Mesenchymal stem cell (in vitro differentiated cells and primary cell): ENCODE measurements around the gene CATSPERD.

Source experiments
- DNase-seq: peaks from one replicate; pipeline ENCODE4 v3.0.0-alpha.2; 2013
- H2AFZ ChIP-seq: one replicate; pipeline ENCODE4 v1.6.1; 2013; ENCODE audit warnings: low read depth, mild to moderate bottlenecking, control low read depth, inconsistent platforms, low read length, moderate library complexity
- H2AK5ac ChIP-seq: 2 replicates; pipeline ENCODE4 v1.6.1; 2013; ENCODE audit warnings: low read length, moderate library complexity, mild to moderate bottlenecking, inconsistent platforms; ENCODE audit not compliant: severe bottlenecking
- H2BK120ac ChIP-seq: one replicate; pipeline ENCODE4 v1.6.1; 2013; ENCODE audit warnings: low read depth, mild to moderate bottlenecking, inconsistent platforms, low read length, moderate library complexity
- H2BK12ac ChIP-seq, 2 experiments: one replicate each; pipeline ENCODE4 v1.6.1; 2013; ENCODE audit warnings: inconsistent platforms in 2 of 2, low read length in 2 of 2, mild to moderate bottlenecking in 2 of 2, moderate library complexity in 2 of 2, control low read depth in 1 of 2
- H2BK15ac ChIP-seq: one replicate; pipeline ENCODE4 v1.6.1; 2013; ENCODE audit warnings: mild to moderate bottlenecking, low read depth, inconsistent platforms; ENCODE audit not compliant: poor library complexity, severe bottlenecking
- H2BK5ac ChIP-seq: 2 replicates; pipeline ENCODE4 v1.6.1; 2013; ENCODE audit warnings: low read depth, mild to moderate bottlenecking, low read length, control low read depth, inconsistent platforms; ENCODE audit not compliant: poor library complexity, severe bottlenecking
- H3K14ac ChIP-seq, 2 experiments: one replicate each; pipeline ENCODE4 v1.6.1; 2013; ENCODE audit warnings: inconsistent platforms in 2 of 2, low read length in 2 of 2, control low read depth in 1 of 2, mild to moderate bottlenecking in 1 of 2, moderate library complexity in 1 of 2
- H3K18ac ChIP-seq, 2 experiments: one replicate each; pipeline ENCODE4 v1.6.1; 2013; ENCODE audit warnings: inconsistent platforms in 2 of 2, low read length in 2 of 2, control low read depth in 1 of 2, low read depth in 1 of 2, mild to moderate bottlenecking in 1 of 2
- H3K23ac ChIP-seq, 2 experiments: one replicate each; pipeline ENCODE4 v1.6.1; 2013; ENCODE audit warnings: inconsistent platforms in 2 of 2, low read length in 2 of 2, mild to moderate bottlenecking in 2 of 2, moderate library complexity in 2 of 2, control low read depth in 1 of 2
- H3K27ac ChIP-seq: 2 replicates; pipeline ENCODE4 v1.5.1; 2013; ENCODE audit warnings: mild to moderate bottlenecking, moderate library complexity, low read length, control low read depth, inconsistent platforms; ENCODE audit not compliant: poor library complexity, severe bottlenecking
- H3K27me3 ChIP-seq, 2 experiments: 2 replicates each; pipeline versions ENCODE4 v1.6.1 to v1.7.0; 2013; ENCODE audit warnings: low read length in 2 of 2, mild to moderate bottlenecking in 2 of 2, moderate library complexity in 2 of 2, control low read depth in 1 of 2, inconsistent platforms in 1 of 2; ENCODE audit not compliant: control insufficient read depth in 1 of 2, insufficient read depth in 1 of 2
- H3K36me3 ChIP-seq, 2 experiments: 2 replicates each; pipeline versions ENCODE4 v1.6.1 to v1.7.0; 2013; ENCODE audit warnings: low read length in 2 of 2, control low read depth in 1 of 2, inconsistent platforms in 1 of 2, low read depth in 1 of 2, mild to moderate bottlenecking in 1 of 2; ENCODE audit not compliant: insufficient read depth in 2 of 2, control insufficient read depth in 1 of 2
- H3K4ac ChIP-seq, 2 experiments: one replicate each; pipeline ENCODE4 v1.6.1; 2013; ENCODE audit warnings: inconsistent platforms in 2 of 2, low read length in 2 of 2, mild to moderate bottlenecking in 2 of 2, moderate library complexity in 2 of 2, control low read depth in 1 of 2, low read depth in 1 of 2
- H3K4me1 ChIP-seq: 2 replicates; pipeline ENCODE4 v1.6.1; 2013; ENCODE audit warnings: low read depth, low read length, control low read depth; ENCODE audit not compliant: control insufficient read depth, insufficient read depth
- H3K4me2 ChIP-seq: 2 replicates; pipeline ENCODE4 v1.6.1; 2013; ENCODE audit warnings: low read length, mild to moderate bottlenecking, inconsistent platforms; ENCODE audit not compliant: poor library complexity, severe bottlenecking
- H3K4me3 ChIP-seq, 2 experiments: 2 replicates each; pipeline versions ENCODE4 v1.5.1 to v1.7.0; 2013; ENCODE audit warnings: low read length in 2 of 2, mild to moderate bottlenecking in 2 of 2, control low read depth in 1 of 2, low read depth in 1 of 2; ENCODE audit not compliant: insufficient read depth in 1 of 2
- H3K79me1 ChIP-seq: replicated peaks from 2 replicates; pipeline ENCODE4 v1.6.1; 2013; ENCODE audit warnings: mild to moderate bottlenecking, control low read depth, low read length, inconsistent platforms; ENCODE audit not compliant: poor library complexity, severe bottlenecking
- H3K9ac ChIP-seq: 2 replicates; pipeline ENCODE4 v1.7.0; 2013; ENCODE audit warnings: mild to moderate bottlenecking, low read length, moderate library complexity
- H3K9me3 ChIP-seq: 2 replicates; pipeline ENCODE4 v1.7.0; 2013; ENCODE audit warnings: mild to moderate bottlenecking, low read length; ENCODE audit not compliant: control insufficient read depth
- H4K8ac ChIP-seq: one replicate; pipeline ENCODE4 v1.6.1; 2013; ENCODE audit warnings: inconsistent platforms, mild to moderate bottlenecking, low read length, moderate library complexity
- H4K91ac ChIP-seq: one replicate; pipeline ENCODE4 v1.6.1; 2013; ENCODE audit warnings: mild to moderate bottlenecking, low read length, inconsistent platforms
- WGBS: methylation state at CpG from one replicate; pipeline ENCODE4 v1.1.7; 2013; ENCODE audit warnings: mixed read lengths; 5-methylcytosine and 5-hydroxymethylcytosine counted together

Gene CATSPERD

GRCh38 chr19:5795382-5795919 lies 75.0 kb downstream of the CATSPERD start:
- WGBS, result 93% methylated on average over 6 of the region's 7 CpGs
- Histone ChIP-seq H2AFZ (no peak overlapping the region), H2AK5ac (no peak overlapping the region), H3K18ac (no peak overlapping the region), H3K79me1 (no peaks in the 10 kb centered on the region), H3K36me3 (no peaks in the 10 kb centered on the region), H2BK15ac (no peak overlapping the region), H2BK120ac (no peak overlapping the region), H2BK12ac (no peak overlapping the region), H3K23ac (no peak overlapping the region), H3K9ac (no peak overlapping the region), H2BK5ac (no peak overlapping the region), H3K14ac (no peak overlapping the region), H4K8ac (no peak overlapping the region), H3K4me1 (no peaks in the 10 kb centered on the region), H3K4me3 (no peak overlapping the region), H3K9me3 (no peaks in the 10 kb centered on the region), H3K4ac (no peak overlapping the region), H3K27ac (no peak overlapping the region), H3K4me2 (no peak overlapping the region), H4K91ac (no peak overlapping the region), H3K27me3 (peaks cover 0 to 16% of the 10 kb centered on the region in 2 experiments)
- no peak for DNase-seq

- no peak overlapping the region for H2BK15ac ChIP-seq
- peaks cover 2% of the 10 kb centered on the region for H3K4me1 ChIP-seq
- no peak overlapping the region for H4K8ac ChIP-seq
- no peak overlapping the region for H3K4me2 ChIP-seq
- H3K23ac ChIP-seq, result no peak overlapping the region
- H2AFZ ChIP-seq, result no peak overlapping the region
- H3K9me3 ChIP-seq, result no peaks in the 10 kb centered on the region
- no peaks in the 10 kb centered on the region for H3K79me1 ChIP-seq
- no peak for DNase-seq
- H2AK5ac ChIP-seq, result no peak overlapping the region
- H3K14ac ChIP-seq, result no peak overlapping the region
- H3K4me3 ChIP-seq, result no peak overlapping the region
- H2BK120ac ChIP-seq, result no peak overlapping the region
- H3K36me3 ChIP-seq, result no peaks in the 10 kb centered on the region
- H3K27ac ChIP-seq, result no peak overlapping the region
- no peak overlapping the region for H3K18ac ChIP-seq
- H3K9ac ChIP-seq, result no peak overlapping the region
- H2BK12ac ChIP-seq, result no peak overlapping the region
- no peak overlapping the region for H2BK5ac ChIP-seq
- no peak overlapping the region for H3K4ac ChIP-seq
- no peak overlapping the region for H4K91ac ChIP-seq
- WGBS, result 97% methylated on average over 7 of the region's 8 CpGs
- peaks cover 0 to 26% of the 10 kb centered on the region in 2 experiments for H3K27me3 ChIP-seq
Observed at GRCh38 chr19:5798244-5798643, 77.8 kb downstream of the CATSPERD start.

GRCh38 chr19:5799247-5800241 lies 79.1 kb downstream of the CATSPERD start:
- H3K18ac ChIP-seq, result no peak overlapping the region
- no peak overlapping the region for H3K4me2 ChIP-seq
- peaks cover 11% of the 10 kb centered on the region for H3K4me1 ChIP-seq
- H3K23ac ChIP-seq, result no peak overlapping the region
- no peaks in the 10 kb centered on the region for H3K79me1 ChIP-seq
- H2BK120ac ChIP-seq, result no peak overlapping the region
- no peak for DNase-seq
- no peaks in the 10 kb centered on the region for H3K36me3 ChIP-seq
- H3K4me3 ChIP-seq, result no peak overlapping the region
- H2AFZ ChIP-seq, result no peak overlapping the region
- WGBS, result 89% methylated on average over 37 of the region's 37 CpGs
- no peak overlapping the region for H2BK15ac ChIP-seq
- no peak overlapping the region for H4K91ac ChIP-seq
- H3K14ac ChIP-seq, result no peak overlapping the region
- no peak overlapping the region for H2AK5ac ChIP-seq
- H3K9me3 ChIP-seq, result no peaks in the 10 kb centered on the region
- peaks cover 9 to 37% of the 10 kb centered on the region in 2 experiments for H3K27me3 ChIP-seq
- H2BK12ac ChIP-seq, result no peak overlapping the region
- no peak overlapping the region for H2BK5ac ChIP-seq
- no peak overlapping the region for H3K9ac ChIP-seq
- H3K4ac ChIP-seq, result no peak overlapping the region
- no peak overlapping the region for H4K8ac ChIP-seq
- H3K27ac ChIP-seq, result no peak overlapping the region
